Nephron (organoid): Measurements from ENCODE around the gene ENO2.
A peak's percentile ranks its signal among the peaks of the same experiment; 100 is the strongest.

Experiments
- H3K27ac Mint-ChIP-seq, 3 experiments: 2 replicates each; pipeline ENCODE4 v1.8.0; 2020; ENCODE audit warnings: mixed read lengths in 3 of 3, mild to moderate bottlenecking in 2 of 3, moderate library complexity in 1 of 3
- H3K27me3 Mint-ChIP-seq: 2 replicates; pipeline ENCODE4 v1.8.0; 2021; ENCODE audit warnings: low read depth, mild to moderate bottlenecking, moderate library complexity, mixed read lengths
- H3K36me3 Mint-ChIP-seq: 2 replicates; pipeline ENCODE4 v1.8.0; 2020; ENCODE audit warnings: low read depth, mixed read lengths
- H3K4me1 Mint-ChIP-seq: 2 replicates; pipeline ENCODE4 v1.8.0; 2020; ENCODE audit warnings: mixed read lengths
- H3K4me3 Mint-ChIP-seq, 3 experiments: 2 replicates each; pipeline ENCODE4 v1.8.0; 2020; ENCODE audit warnings: mild to moderate bottlenecking in 3 of 3, mixed read lengths in 3 of 3, moderate library complexity in 2 of 3
- H3K9me3 Mint-ChIP-seq: 2 replicates; pipeline ENCODE4 v1.8.0; 2020; ENCODE audit warnings: mixed read lengths
- CTCF ChIP-seq, 3 experiments: fragments of 200-600 bp; sonication (generic); IDR thresholded peaks; one replicate each; pipeline ENCODE4 v1.5.0; 2021; ENCODE audit warnings: antibody characterized with exemption in 3 of 3; ENCODE audit not compliant: unreplicated experiment in 3 of 3

Gene ENO2

GRCh38 chr12:6914947-6915788 lies 788 bp downstream of the ENO2 start:
- H3K27ac Mint-ChIP-seq: peak overlapping the region; percentile 46 to 83 (median 80)
- peak overlapping the region; percentile 89 to 97 (median 91) for H3K4me3 Mint-ChIP-seq
- TF ChIP-seq CTCF (IDR thresholded peaks at IDR 0.05; ENCODE audit: unreplicated experiment in 3 of 3): no peak
- H3K27me3 Mint-ChIP-seq: peaks cover 37% of the 10 kb centered on the region
- H3K36me3 Mint-ChIP-seq: peaks cover 4% of the 10 kb centered on the region
- peaks cover 6% of the 10 kb centered on the region for H3K4me1 Mint-ChIP-seq
- no peaks in the 10 kb centered on the region for H3K9me3 Mint-ChIP-seq

- H3K27me3 Mint-ChIP-seq: peaks cover 36% of the 10 kb centered on the region
- H3K27ac Mint-ChIP-seq: no peak overlapping the region
- no peaks in the 10 kb centered on the region for H3K9me3 Mint-ChIP-seq
- H3K4me3 Mint-ChIP-seq: peak overlapping the region; percentile 72 to 97 (median 89)
- TF ChIP-seq CTCF (IDR thresholded peaks at IDR 0.05; ENCODE audit: unreplicated experiment in 3 of 3): no peak
- peaks cover 6% of the 10 kb centered on the region for H3K4me1 Mint-ChIP-seq
- peaks cover 4% of the 10 kb centered on the region for H3K36me3 Mint-ChIP-seq
Observed at GRCh38 chr12:6915789-6916285, 1.5 kb downstream of the ENO2 start.

GRCh38 chr12:6916426-6917200 lies 2.2 kb downstream of the ENO2 start:
- Mint-ChIP-seq H3K4me3 (peak overlapping the region; percentile 50 to 97 (median 74)), H3K27me3 (peaks cover 29% of the 10 kb centered on the region), H3K27ac (no peak overlapping the region), H3K4me1 (peaks cover 6% of the 10 kb centered on the region), H3K9me3 (no peaks in the 10 kb centered on the region), H3K36me3 (peaks cover 4% of the 10 kb centered on the region)
- no peak for TF ChIP-seq CTCF (IDR thresholded peaks at IDR 0.05; ENCODE audit: unreplicated experiment in 3 of 3)

GRCh38 chr12:6917491-6918231 lies 3.3 kb downstream of the ENO2 start:
- TF ChIP-seq CTCF (IDR thresholded peaks at IDR 0.05; ENCODE audit: unreplicated experiment in 3 of 3): no peak
- H3K4me3 Mint-ChIP-seq: no peak overlapping the region
- H3K9me3 Mint-ChIP-seq: no peaks in the 10 kb centered on the region
- H3K27ac Mint-ChIP-seq: no peak overlapping the region
- peaks cover 6% of the 10 kb centered on the region for H3K4me1 Mint-ChIP-seq
- H3K36me3 Mint-ChIP-seq: peaks cover 4% of the 10 kb centered on the region
- peaks cover 25% of the 10 kb centered on the region for H3K27me3 Mint-ChIP-seq

GRCh38 chr12:6919588-6919987 lies 5.2 kb downstream of the ENO2 start:
- Mint-ChIP-seq H3K4me1 (peaks cover 18% of the 10 kb centered on the region), H3K27me3 (peaks cover 10% of the 10 kb centered on the region), H3K36me3 (peaks cover 4% of the 10 kb centered on the region), H3K27ac (peak overlapping the region in 1 of 3 experiments; percentile 45), H3K9me3 (no peaks in the 10 kb centered on the region), H3K4me3 (no peak overlapping the region)
- TF ChIP-seq CTCF (IDR thresholded peaks at IDR 0.05; ENCODE audit: unreplicated experiment in 3 of 3): no peak
